ENCODE measurements around the gene SMC1B. TPM values are rescaled to one million over a fixed set of nuclear protein-coding genes. Genes with fewer than 3 reads are reported as not detected.
"Not testable (repeated sequence)": the region's sequence is repeated elsewhere in the genome, so short reads cannot be mapped to it uniquely, and the experiment has no call there.

The SMC1B gene
- total RNA-seq, 1 experiment from 2014 or later: 0.10 TPM

GRCh38 chr22:45295492-45295891, 117.9 kb downstream of the SMC1B start:
- in situ Hi-C loops (cut with HindIII; ENCODE audit: low pct_unique_long_range_greater_than_20kb, low sequenced_read_pairs): no loop called here
- TF ChIP-seq TCF7L2 (IDR thresholded peaks at IDR 0.05; ENCODE audit: low read depth, low read length) (no peak), REST (IDR thresholded peaks at IDR 0.05; ENCODE audit: insufficient read depth in 1 of 2, low read depth in 2 of 2, low read length in 1 of 2) (no peak), CTCF (IDR thresholded peaks at IDR 0.05) (no peak), POLR2AphosphoS5 (IDR thresholded peaks at IDR 0.05; ENCODE audit: low read depth, low read length) (no peak), SIN3A (IDR thresholded peaks at IDR 0.05; ENCODE audit: borderline replicate concordance, insufficient read depth, low read depth, low read length) (no peak)
- Histone ChIP-seq H3K9me3 (ENCODE audit: control insufficient read depth, insufficient read depth, low read depth, low read length) (no peaks in the 10 kb centered on the region), H3K4me1 (ENCODE audit: control insufficient read depth, insufficient read depth, low read length) (no peaks in the 10 kb centered on the region), H3K36me3 (ENCODE audit: control insufficient read depth, insufficient read depth, low read length) (no peaks in the 10 kb centered on the region), H3K4me3 (ENCODE audit: low read depth in 2 of 2, low read length in 2 of 2) (no peak overlapping the region), H3K27me3 (ENCODE audit: control insufficient read depth, insufficient read depth, low read length) (no peaks in the 10 kb centered on the region), H3K27ac (ENCODE audit: low read length) (no peak overlapping the region)
- ChIA-PET POLR2A (no interaction called here), CTCF (no interaction called here)
- no peak for DNase-seq (ENCODE audit: low read depth, low spot score)
- intact Hi-C loops (cut with micrococcal nuclease; ENCODE audit: unreplicated experiment): no loop called here
- no TSS peak for BruUV-seq (replicated peaks)
- ATAC-seq: no peak

- H3K27me3 ChIP-seq (ENCODE audit: control insufficient read depth, insufficient read depth, low read length); H3K36me3 ChIP-seq (ENCODE audit: control insufficient read depth, insufficient read depth, low read length); H3K4me1 ChIP-seq (ENCODE audit: control insufficient read depth, insufficient read depth, low read length); H3K4me3 ChIP-seq (ENCODE audit: low read depth in 2 of 2, low read length in 2 of 2); ATAC-seq; DNase-seq (ENCODE audit: low read depth, low spot score); POLR2A ChIA-PET; BruUV-seq (replicated peaks); H3K27ac ChIP-seq (ENCODE audit: low read length); intact Hi-C loops (cut with micrococcal nuclease; ENCODE audit: unreplicated experiment); in situ Hi-C loops (cut with HindIII; ENCODE audit: low pct_unique_long_range_greater_than_20kb, low sequenced_read_pairs); CTCF ChIA-PET; H3K9me3 ChIP-seq (ENCODE audit: control insufficient read depth, insufficient read depth, low read depth, low read length): not testable (repeated sequence)
These were observed 118.4 kb downstream of the SMC1B start for GRCh38 chr22:45295004-45295403.

Other genes starting within 250 kb of the SMC1B start
- gene NUP50, start 249.7 kb downstream of the SMC1B start, total RNA-seq (2021; ENCODE audit: unreplicated experiment): 52.1 TPM
- 42.5 TPM for gene KIAA0930, start 172.7 kb downstream of the SMC1B start, total RNA-seq (2021; ENCODE audit: unreplicated experiment)
- gene UPK3A, start 128.7 kb downstream of the SMC1B start, total RNA-seq (2021; ENCODE audit: unreplicated experiment): not detected
- 73.2 TPM for gene FAM118A, start 103.7 kb downstream of the SMC1B start, total RNA-seq (2021; ENCODE audit: unreplicated experiment)
- 2.9 TPM for gene RIBC2, start 94 bp upstream of the SMC1B start, total RNA-seq (2021; ENCODE audit: unreplicated experiment)
- 143 TPM for gene FBLN1, start 89.3 kb upstream of the SMC1B start, total RNA-seq (2021; ENCODE audit: unreplicated experiment)